ENCODE data around the gene PNRC2.
"Not testable (repeated sequence)": the region's sequence is repeated elsewhere in the genome, so short reads cannot be mapped to it uniquely, and the experiment has no call there.

- TF ChIP-seq ESRRA (CRISPR knock-in tag; IDR thresholded peaks at IDR 0.05; ENCODE audit: borderline replicate concordance); ATF1 (CRISPR knock-in tag; IDR thresholded peaks at IDR 0.05); IRF1 (CRISPR knock-in tag; IDR thresholded peaks at IDR 0.05); PREB (CRISPR knock-in tag; IDR thresholded peaks at IDR 0.05; ENCODE audit: borderline replicate concordance); SP1 (CRISPR knock-in tag; conservative IDR thresholded peaks at IDR 0.05); TEAD1 (CRISPR knock-in tag; IDR thresholded peaks at IDR 0.05); ZBTB21 (CRISPR knock-in tag; IDR thresholded peaks at IDR 0.05; ENCODE audit: borderline replicate concordance); SMAD3 (CRISPR knock-in tag; IDR thresholded peaks at IDR 0.05; ENCODE audit: borderline replicate concordance); NFE2L1 (CRISPR knock-in tag; IDR thresholded peaks at IDR 0.05): not testable (repeated sequence)
- TF ChIP-seq, protein P1, sequence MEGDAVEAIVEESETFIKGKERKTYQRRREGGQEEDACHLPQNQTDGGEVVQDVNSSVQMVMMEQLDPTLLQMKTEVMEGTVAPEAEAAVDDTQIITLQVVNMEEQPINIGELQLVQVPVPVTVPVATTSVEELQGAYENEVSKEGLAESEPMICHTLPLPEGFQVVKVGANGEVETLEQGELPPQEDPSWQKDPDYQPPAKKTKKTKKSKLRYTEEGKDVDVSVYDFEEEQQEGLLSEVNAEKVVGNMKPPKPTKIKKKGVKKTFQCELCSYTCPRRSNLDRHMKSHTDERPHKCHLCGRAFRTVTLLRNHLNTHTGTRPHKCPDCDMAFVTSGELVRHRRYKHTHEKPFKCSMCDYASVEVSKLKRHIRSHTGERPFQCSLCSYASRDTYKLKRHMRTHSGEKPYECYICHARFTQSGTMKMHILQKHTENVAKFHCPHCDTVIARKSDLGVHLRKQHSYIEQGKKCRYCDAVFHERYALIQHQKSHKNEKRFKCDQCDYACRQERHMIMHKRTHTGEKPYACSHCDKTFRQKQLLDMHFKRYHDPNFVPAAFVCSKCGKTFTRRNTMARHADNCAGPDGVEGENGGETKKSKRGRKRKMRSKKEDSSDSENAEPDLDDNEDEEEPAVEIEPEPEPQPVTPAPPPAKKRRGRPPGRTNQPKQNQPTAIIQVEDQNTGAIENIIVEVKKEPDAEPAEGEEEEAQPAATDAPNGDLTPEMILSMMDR (IDR thresholded peaks at IDR 0.05): not testable (repeated sequence)
- TF ChIP-seq, protein P2, sequence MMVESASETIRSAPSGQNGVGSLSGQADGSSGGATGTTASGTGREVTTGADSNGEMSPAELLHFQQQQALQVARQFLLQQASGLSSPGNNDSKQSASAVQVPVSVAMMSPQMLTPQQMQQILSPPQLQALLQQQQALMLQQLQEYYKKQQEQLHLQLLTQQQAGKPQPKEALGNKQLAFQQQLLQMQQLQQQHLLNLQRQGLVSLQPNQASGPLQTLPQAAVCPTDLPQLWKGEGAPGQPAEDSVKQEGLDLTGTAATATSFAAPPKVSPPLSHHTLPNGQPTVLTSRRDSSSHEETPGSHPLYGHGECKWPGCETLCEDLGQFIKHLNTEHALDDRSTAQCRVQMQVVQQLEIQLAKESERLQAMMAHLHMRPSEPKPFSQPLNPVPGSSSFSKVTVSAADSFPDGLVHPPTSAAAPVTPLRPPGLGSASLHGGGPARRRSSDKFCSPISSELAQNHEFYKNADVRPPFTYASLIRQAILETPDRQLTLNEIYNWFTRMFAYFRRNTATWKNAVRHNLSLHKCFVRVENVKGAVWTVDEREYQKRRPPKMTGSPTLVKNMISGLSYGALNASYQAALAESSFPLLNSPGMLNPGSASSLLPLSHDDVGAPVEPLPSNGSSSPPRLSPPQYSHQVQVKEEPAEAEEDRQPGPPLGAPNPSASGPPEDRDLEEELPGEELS (CRISPR knock-in tag; IDR thresholded peaks at IDR 0.05): not testable (repeated sequence)
Measured at GRCh38 chr1:24012878-24013277, 53.2 kb downstream of the PNRC2 start.
